ENCODE measurements around the gene SRSF10.
"Not testable (repeated sequence)": the region's sequence is repeated elsewhere in the genome, so short reads cannot be mapped to it uniquely, and the experiment has no call there.

The SRSF10 gene

DNA sequence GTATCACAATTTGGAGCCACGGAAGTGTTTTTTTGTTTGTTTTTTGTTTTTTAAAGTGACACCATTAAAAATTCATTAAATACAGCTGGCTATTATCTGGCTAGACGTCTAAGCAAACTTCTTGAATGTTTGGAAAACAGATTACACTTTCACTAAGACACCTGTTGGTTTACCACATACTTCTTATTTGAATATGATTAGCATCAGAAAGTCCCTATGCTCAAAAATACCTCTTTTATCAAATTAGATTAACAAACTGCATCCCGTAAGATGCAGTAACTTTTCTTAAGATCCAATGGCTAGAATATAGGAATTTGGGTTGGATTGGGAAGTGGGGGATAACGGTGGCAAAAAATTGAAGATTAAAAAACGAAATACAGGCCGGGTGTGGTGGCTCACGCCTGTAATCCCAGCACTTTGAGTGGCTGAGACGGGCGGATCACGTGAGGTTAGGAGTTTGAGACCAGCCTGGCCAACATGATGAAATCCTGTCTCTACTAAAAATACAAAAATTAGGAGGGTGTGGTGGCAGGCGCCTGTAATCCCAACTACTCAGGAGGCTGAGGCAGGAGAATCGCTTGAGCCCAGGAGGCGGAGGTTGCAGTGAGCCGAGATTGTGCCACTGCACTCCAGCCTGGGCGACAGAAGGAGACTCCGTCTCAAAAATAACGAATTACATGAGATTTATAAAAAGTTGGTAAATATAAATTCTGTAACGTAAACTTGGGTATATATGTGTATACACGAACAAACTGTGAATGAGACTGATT is 21.9 kb downstream of the SRSF10 start:
- not testable (repeated sequence) for DNase-seq

DNA sequence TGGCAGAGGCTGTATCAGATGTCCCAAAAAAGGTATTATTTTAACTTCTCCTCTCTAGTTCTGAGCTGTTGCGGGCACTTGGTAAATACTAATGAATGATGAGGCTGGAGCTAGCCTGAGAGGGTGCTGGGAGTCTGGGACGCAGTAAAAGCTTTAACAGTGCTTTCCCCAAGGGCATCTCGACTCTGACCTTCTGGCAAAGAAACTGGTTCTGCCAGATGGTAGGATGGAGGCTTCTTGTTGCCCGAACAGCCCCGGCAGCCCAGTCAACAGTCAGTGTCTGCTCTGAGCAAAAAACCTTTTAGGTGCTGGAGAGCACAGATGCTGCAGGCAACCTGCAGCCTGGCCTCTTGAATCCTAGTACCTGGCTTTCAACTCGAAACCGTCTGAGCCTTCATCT is 23.0 kb downstream of the SRSF10 start:
- DNase-seq: no peak

DNA sequence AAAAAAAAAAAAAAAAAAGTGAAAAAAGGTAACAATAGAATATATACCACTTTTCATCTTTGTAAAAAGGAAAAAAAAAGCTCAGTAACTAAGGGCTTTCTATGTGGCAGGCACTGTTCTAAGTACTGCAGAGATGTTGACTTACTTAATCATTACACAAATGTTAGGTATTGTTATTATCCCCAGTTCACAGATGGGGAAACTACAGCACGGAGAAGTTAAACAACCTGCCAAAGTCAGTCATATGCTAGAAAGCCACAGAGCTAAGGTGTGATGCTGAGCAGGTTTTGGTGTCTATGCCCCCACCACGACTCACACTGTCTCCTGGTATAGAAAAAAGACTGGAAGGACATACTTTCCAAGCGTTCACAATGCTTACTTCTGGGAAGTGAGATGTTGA is 27.1 kb downstream of the SRSF10 start:
- no peak for DNase-seq

DNA sequence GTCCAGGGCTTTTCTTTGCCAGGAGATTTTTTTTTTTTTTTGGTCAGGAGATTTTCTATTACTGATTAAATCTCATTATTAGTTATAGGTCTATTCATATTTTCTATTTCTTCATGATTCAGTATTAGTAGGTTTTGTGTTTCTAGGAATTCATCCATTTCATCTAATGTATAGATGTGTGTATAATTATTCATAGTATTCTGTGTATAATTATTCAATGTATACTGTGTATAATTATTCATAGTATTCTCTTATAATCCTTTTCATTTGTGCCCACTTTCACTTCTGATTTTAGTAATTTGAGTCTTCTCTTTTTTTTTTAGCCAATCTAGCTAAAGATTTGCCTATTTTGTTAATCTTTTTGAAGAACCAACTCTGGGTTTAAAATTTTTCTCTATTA is 32.8 kb downstream of the SRSF10 start:
- DNase-seq: no peak

DNA sequence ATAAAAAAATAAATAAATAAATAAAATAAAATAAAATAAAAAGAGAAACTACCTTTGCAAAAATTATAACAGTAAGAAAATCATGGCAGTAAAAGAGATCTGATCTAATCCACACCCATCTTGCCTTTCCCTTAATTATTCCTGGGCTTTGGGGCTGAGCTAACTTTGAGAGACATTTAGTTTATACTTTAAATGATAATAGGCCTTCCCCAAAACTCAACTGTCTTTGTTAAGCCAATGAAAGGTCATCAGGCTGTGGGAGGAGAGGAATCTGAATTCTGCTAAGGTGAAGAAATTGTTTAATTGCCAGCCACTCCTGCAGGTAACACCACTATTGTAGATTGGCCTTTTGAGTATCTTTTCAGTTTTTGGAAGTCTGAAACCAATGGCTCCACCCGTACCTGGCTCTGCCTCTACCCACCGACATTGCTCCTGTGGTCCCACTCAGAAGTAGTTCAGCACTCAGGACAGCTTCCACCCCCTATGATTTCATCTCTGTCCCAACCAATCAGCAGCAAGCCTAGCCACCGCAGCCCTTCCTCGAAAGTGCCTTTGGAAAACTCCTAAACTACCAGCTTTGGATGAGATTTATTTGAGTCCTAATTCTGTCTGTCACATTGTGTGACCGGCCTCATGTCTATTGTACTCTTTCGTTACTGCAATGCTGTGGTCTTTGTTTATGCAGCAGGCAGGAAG is 43.5 kb downstream of the SRSF10 start:
- DNase-seq: no peak

DNA sequence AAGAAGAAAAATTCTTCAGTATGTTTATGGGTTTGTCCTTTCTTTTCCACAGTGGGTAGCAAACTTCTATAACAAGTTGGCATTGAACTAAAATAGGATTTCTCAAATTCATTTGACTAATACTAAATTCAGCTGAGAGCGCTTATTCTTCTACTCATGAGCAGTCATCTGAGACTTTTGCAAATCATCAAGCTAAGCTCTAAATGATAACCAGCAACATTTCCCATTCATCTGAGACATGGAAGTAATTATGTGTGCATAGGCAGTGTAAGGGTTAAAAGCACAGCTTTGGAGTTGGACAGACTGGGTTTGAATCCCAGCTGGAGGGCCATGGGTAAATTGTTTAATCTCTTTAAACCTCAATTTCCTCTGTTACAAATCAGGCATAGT is 48.6 kb downstream of the SRSF10 start:
- DNase-seq: no peak

DNA sequence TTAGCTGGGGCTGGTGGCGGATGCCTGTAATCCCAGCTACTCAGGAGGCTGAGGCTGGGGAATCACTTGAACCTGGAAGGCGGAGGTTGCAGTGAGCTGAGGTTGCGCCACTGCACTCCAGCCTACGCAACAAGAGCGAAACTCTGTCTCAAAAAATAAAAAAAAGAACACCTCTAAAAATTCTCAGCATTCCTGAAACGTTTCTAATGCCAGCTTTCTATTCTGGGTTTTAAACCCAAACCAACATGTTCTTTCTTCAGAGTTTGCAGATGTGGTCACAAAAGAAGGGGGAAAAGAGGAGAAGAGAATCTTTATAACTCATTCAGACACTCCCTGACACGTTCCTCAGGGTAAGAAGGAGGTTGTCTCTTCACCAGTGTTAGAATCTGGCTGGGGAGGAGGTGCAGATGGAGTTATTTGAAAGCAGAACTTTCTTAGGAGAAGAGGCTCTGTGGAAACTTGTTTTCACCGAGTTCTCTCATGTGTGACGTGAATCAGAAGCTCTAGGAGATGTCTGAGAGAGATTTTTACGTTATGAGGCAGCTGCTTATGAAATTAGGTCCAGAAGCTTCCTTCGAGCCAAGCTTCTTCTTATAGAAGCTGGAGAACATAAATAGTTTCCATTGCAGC is 49.2 kb downstream of the SRSF10 start:
- DNase-seq: no peak

DNA sequence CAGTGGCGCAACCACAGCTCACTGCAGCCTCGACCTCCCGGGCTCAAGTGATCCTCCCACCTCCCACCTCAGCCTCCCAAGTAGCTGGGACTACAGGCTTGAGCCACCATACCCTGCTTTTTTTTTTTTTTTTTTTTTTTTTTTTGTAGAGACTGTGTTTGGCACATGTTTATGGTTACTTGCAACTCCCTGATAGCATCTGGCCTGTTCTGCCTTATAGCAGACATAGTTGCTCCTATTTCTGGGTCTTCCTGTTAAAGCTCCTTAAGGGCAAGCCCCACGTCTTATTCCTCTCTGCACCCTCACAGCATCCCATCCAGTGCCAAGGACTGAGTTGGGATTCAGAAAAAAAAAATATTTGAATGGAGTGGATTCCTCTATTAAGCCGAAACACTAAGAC is 49.9 kb downstream of the SRSF10 start:
- no peak for DNase-seq

DNA sequence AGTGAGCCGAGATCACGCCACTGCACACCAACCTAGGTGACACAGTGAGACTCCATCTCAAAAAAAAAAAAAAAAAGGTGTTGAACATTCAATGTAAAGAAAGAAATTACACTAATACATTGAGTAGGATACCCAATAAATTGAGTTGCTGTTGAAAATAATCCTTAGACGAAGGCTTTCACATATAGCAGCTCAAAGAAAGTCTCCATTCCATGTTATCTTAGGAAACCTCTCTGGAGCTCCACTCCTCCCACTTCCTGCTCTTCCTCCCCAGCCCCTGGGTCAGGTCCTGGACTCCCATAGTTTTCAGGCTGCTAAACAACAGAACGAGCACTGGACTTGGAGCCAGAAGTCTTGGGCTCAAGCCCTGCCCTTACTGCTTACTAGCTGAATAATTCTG is 51.3 kb downstream of the SRSF10 start:
- no peak for DNase-seq

DNA sequence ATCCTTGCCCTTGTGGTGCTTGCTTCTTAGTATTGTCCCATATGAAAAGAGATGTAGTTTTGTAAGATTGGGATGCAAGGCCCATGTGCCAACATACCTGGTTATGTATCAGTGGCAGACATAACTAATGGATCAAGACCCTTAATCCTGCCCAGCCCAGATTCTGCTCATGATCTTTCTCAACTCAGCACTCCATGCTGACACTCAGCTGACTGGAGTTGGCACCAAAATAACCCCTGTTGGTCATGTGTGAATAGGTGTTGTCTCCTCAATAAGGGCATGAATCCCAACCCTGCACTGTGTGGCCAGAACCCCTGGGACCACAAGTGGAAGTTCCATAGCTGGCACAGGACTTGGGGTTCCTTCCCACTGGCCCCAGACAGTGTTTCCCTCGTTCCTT is 53.0 kb downstream of the SRSF10 start:
- DNase-seq: no peak

DNA sequence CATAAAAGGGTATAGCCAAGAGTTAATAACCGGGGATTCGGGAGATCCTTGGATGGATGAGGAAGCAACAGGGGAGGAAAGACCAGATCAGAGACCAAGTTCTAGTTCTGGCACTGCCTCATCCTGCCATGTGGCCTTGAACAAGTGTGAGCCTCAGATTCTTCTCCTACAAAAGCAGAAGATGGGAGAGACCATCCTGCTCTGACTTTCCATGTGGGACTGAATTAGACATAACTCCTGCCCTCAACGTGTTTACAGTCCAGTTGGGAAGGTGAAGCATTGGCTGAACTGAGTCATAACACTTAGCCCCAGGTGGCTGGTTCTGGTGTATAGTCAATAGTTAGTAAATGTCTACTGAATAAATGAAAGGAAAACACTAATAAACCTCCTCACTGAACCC is 54.8 kb downstream of the SRSF10 start:
- no peak for DNase-seq

DNA sequence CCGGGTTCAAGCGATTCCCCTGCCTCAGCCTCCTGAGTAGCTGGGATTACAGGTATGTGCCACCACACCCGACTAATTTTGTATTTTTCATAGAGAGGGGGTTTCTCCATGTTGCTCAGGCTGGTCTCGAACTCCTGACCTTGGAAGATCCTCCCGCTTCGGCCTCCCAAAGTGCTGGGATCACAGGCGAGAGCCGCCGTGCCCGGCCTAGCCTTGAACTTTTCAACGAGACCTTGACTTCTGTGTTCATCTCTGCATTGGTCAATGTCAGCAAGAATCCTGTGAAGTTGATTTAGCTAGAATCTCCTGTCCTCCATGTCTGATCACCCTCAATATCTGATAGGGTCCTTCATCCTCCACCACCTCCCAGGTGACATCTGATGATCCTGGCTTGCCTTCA is 55.5 kb downstream of the SRSF10 start:
- no peak for DNase-seq

DNA sequence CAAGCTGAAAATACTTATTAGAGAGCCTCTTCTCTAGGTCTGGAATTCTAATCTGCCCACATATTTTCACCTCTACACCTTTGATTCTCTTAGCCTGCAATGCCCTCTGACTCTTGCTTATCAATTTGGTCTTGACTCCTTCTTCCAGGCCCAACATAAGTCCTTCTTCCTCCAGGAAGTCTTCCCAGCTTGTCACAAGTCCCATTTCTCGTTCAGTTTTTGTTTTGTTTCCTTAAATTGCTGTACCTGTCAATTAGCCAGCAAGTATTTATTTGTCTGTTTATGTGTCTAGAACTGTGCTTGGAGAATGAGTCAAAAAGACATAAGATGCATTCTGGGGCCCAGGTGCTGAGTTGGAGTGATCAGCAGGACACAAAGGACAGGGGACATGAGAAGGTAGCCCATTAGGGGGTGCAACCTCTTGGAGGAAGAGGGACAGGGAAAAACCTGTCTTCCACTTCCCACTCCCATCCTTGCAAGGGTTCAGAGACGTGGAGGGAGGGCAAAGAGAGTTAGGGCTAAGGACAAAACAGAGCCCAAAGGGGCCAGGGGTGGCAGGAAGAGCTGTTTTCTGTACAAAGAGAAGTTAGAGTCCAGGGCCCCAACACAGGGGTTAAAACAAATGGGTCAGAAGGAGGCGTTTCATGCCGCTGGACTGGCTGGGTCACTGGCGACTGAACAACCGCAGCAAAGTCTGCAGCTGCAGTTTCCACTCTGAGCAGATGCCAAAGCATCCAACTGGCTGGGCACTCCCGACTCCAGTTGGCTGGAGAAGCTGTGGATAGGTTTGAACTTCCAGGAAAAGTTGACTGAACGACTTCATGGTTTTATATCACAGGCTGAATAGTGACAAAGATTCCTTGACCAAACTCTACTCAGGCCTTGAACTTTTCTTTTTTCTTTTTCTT is 56.3 kb downstream of the SRSF10 start:
- no peak for DNase-seq

DNA sequence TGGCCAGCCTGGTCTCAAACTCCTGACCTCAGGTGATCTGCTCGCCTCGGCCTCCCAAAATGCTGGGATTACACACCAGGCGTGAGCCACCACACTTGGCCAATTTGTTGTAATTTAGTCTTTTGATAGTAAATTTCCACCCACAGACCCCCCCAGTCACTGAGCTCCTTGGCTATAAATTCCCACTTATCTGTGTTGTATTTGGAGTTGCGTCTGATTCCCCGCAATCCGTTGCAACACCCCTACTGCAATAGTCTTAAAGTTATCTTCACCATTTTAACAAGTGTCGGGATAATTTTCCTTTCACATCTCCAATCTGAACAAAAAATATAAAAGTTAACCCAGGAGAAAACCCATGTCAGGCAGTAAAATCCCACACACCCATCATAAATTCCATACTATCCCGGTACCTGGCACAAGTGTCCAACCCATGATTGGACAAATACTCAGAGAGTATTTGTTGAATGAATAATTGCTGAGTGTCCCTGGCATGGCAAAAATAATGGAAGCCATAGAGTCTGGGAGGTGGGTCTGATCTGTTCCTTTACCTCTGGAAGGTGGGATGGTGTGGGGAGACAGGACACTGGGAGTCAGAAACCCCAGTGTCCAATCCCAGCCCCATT is 57.7 kb downstream of the SRSF10 start:
- no peak for DNase-seq

DNA sequence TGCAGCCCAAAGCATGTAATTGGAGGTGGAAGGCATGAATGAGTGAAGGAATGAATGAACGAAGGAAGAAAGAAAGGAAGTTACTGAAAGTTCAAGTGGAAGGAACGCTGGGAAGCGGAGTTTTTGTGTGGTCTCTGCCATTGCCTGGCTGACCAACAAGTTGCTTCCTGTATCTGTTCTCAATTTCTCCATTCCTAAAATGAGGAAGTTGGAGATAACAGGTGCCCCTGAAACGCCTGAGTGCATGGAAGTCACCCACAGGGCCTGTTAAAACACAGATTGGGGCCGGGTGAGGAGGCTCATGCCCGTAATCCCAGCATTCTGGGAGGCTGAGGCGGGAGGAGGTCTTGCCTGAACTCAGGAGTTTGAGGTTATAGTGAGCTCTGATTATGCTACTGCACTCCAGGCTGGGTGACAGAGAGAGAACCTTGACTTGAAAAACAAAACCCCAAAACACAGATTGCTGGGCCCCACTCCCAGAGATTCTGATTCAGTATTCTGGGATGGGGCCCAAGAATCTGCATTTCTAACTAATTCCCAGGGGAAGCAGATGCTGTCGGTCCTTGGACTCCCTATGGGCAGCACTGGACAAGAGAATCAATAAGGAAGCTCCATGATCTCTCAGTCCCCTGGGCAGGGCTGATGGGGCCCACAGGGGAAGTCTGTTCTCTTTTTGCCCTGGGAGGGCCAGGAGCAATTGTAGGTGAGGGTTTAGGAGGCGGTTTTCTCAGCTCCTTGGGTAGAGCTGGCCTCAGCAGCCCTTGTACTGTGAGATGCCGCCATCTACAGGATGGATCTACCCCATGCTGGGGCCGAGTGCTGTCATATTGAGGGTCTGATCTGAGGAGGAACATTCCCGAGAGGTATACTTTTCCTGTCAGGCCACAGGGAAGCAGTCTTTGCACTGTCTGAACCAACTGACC is 63.7 kb downstream of the SRSF10 start:
- DNase-seq: peak; percentile 67

DNA sequence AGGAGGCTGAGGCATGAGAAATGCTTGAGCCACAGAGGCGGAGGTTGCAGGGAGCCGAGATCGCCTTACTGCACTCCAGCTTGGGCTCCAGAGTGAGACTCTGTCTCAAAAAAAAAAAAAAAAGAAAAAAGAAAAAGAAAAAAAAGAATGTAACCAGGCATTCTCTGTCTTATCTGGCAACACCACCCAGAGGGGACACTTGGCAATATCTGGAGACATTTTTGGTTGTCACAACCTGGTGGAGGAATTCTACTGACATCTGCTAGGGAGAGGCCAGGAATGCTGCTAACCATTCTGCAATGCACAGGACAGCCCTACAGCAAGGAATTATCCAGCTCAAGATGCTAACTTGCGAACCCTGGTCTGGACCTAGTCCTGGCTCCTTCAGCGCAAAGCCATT is 64.7 kb downstream of the SRSF10 start:
- no peak for DNase-seq

DNA sequence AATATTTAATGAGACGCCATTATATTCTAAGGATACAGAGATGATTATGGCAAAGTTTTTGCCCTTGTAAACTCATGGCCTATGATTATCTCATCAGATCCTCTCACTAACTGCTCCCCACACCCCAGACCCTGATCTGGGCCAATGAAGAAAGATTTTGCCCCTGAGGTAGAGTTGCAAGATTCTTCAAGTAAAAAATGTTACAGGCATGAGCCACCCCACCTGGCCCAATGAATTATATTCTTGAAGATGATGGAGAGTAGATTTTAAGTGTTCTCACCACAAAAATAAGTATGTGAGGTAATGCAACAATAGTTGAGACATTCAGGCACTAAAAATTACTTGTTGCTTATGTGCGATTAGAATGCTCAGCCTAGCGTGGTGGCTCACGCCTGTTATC is 65.2 kb downstream of the SRSF10 start:
- DNase-seq: no peak

Data from activated CD4-positive, alpha-beta T cell treated with anti-CD3 and anti-CD28 coated beads, Interleukin-2, amount 50 U/mL, for 16 hours (primary cell).